ENCODE measurements around the gene SSH2.

- TF ChIP-seq, protein P1, sequence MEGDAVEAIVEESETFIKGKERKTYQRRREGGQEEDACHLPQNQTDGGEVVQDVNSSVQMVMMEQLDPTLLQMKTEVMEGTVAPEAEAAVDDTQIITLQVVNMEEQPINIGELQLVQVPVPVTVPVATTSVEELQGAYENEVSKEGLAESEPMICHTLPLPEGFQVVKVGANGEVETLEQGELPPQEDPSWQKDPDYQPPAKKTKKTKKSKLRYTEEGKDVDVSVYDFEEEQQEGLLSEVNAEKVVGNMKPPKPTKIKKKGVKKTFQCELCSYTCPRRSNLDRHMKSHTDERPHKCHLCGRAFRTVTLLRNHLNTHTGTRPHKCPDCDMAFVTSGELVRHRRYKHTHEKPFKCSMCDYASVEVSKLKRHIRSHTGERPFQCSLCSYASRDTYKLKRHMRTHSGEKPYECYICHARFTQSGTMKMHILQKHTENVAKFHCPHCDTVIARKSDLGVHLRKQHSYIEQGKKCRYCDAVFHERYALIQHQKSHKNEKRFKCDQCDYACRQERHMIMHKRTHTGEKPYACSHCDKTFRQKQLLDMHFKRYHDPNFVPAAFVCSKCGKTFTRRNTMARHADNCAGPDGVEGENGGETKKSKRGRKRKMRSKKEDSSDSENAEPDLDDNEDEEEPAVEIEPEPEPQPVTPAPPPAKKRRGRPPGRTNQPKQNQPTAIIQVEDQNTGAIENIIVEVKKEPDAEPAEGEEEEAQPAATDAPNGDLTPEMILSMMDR (conservative IDR thresholded peaks at IDR 0.05; ENCODE audit: low read depth, low read length) = no peak
- TF ChIP-seq EZH2phosphoT487 (IDR thresholded peaks at IDR 0.05; ENCODE audit: borderline replicate concordance, low read length) (no peak), EZH2 (IDR thresholded peaks at IDR 0.05; ENCODE audit: low read length, unreplicated experiment) (no peak)
These were observed 317.4 kb downstream of the SSH2 start for GRCh38 chr17:29612404-29613280.

Data from PC-3 (cell line).